ENCODE results near the gene REV3L. TPM values are rescaled to one million over a fixed set of nuclear protein-coding genes. Genes with fewer than 3 reads are reported as not detected.
"Not testable (repeated sequence)": the region's sequence is repeated elsewhere in the genome, so short reads cannot be mapped to it uniquely, and the experiment has no call there.

The REV3L gene
- total RNA-seq, 3 donors from 2014 or later, result 17.7 to 56.4 (median 20.7) TPM

- TF ChIP-seq CTCF (IDR thresholded peaks at IDR 0.05), result no peak
- DNase-seq (no peak), ATAC-seq (no peak)
- Histone ChIP-seq H3K4me3 (no peak overlapping the region), H3K4me1 (ENCODE audit: low read depth) (peaks cover 6% of the 10 kb centered on the region), H3K9me3 (no peaks in the 10 kb centered on the region), H3K36me3 (ENCODE audit: low read depth) (no peaks in the 10 kb centered on the region)
- intact Hi-C loops (cut with DNase I, micrococcal nuclease), result no loop called here
Measured at GRCh38 chr6:111294374-111294967, 188.5 kb downstream of the REV3L start.

DNA sequence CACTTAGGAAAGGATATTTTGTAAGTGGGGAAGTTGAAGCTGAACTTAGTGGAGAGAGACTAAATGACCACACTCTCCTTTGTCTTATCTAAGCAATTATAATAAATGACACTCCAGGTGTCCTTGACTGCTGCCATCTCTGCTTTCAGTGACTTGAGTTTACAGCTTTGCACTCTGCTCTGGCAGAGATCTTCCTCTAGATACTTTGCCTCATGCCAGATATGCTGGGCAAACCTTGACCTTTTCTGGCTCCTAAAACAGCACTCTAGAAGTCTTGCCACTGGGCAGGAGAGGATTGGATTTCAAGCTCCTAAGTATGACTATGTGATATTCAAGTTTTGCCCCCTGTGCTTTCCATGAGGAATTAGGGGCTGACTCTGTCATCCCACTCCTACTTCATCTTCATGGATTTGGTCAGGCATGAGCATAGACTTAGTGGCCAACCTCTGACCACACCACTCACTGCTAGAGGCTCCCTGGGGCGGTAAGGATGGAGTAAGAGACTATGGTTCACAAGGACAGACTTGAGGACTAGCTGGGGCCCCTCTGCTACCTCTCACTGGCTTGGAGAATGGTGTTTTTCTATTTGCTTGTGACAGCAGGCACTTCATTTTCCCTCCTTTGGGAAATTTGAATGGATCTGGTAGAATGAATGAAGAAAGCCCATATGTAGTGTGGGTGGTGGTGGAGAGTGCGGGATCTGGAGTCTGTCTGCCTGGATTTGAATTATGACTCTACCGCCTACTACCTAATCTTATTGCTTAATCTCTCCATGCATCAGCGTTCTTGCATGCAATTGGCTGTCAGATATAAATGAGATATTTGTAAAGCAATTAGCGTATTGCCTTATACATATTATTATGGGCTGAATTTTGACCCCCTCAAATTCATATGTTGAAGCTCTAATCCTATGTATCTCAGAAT is 191.4 kb downstream of the REV3L start:
- peak in 1 of 3 donors; percentile 6 for DNase-seq

GRCh38 chr6:111290689-111291335 is 192.2 kb downstream of the REV3L start:
- H3K36me3 ChIP-seq (ENCODE audit: low read depth); H3K4me3 ChIP-seq; H3K9me3 ChIP-seq; intact Hi-C loops (cut with DNase I, micrococcal nuclease); H3K4me1 ChIP-seq (ENCODE audit: low read depth): not testable (repeated sequence)
- ATAC-seq (peak; percentile 71), DNase-seq (peak in 1 of 3 donors; percentile 5)

More for the DNA sequence above, 191.4 kb downstream of the REV3L start:
- no peak for TF ChIP-seq CTCF (IDR thresholded peaks at IDR 0.05)
- H3K4me3 ChIP-seq, result no peak overlapping the region
- peak; percentile 90 for ATAC-seq
- intact Hi-C loops (cut with DNase I, micrococcal nuclease), result no loop called here
- H3K9me3 ChIP-seq, result no peaks in the 10 kb centered on the region
- peaks cover 6% of the 10 kb centered on the region for H3K4me1 ChIP-seq (ENCODE audit: low read depth)
- no peaks in the 10 kb centered on the region for H3K36me3 ChIP-seq (ENCODE audit: low read depth)

GRCh38 chr6:111284356-111284755 is 198.7 kb downstream of the REV3L start:
- ATAC-seq; H3K4me3 ChIP-seq; DNase-seq; intact Hi-C loops (cut with DNase I, micrococcal nuclease); H3K9me3 ChIP-seq; H3K4me1 ChIP-seq (ENCODE audit: low read depth); H3K36me3 ChIP-seq (ENCODE audit: low read depth): not testable (repeated sequence)

GRCh38 chr6:111283707-111284106 is 199.3 kb downstream of the REV3L start:
- H3K4me1 ChIP-seq (ENCODE audit: low read depth), result no peaks in the 10 kb centered on the region
- no peak overlapping the region for H3K4me3 ChIP-seq
- DNase-seq (no peak), ATAC-seq (no peak)
- H3K36me3 ChIP-seq (ENCODE audit: low read depth), result no peaks in the 10 kb centered on the region
- TF ChIP-seq CTCF (IDR thresholded peaks at IDR 0.05), result no peak
- no peaks in the 10 kb centered on the region for H3K9me3 ChIP-seq
- intact Hi-C loops (cut with DNase I, micrococcal nuclease), result no loop called here

DNA sequence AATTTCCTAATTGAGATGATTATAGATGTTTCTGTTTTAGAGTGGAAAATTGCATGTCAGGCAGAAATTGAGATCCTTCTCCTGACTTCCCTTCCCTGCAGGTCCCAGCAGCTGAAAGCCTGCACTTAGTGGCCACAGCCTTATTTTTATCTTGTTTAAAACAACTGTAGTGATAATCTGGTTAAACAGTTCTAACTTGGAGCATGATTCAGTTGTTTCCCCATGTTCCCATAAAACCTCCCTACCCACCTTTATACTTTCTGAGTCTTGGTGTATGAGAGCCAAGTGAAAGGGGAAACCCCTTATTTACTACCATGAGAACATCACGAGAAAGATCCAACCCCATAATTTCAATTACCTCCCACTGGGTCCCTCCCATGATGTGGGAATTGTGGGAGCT is 200.5 kb downstream of the REV3L start:
- ATAC-seq, result peak; percentile 58
- intact Hi-C loops (cut with DNase I, micrococcal nuclease), result no loop called here
- Histone ChIP-seq H3K4me3 (no peak overlapping the region), H3K36me3 (ENCODE audit: low read depth) (no peaks in the 10 kb centered on the region), H3K4me1 (ENCODE audit: low read depth) (no peaks in the 10 kb centered on the region), H3K9me3 (no peaks in the 10 kb centered on the region)
- no peak for TF ChIP-seq CTCF (IDR thresholded peaks at IDR 0.05)
- no peak for DNase-seq

Measured in mucosa of descending colon (tissue), 3 donors.